Cardiac muscle cell (in vitro differentiated cells and primary cell): ENCODE data around the gene JMJD8. TPM values are rescaled to one million over a fixed set of nuclear protein-coding genes. Genes with fewer than 3 reads are reported as not detected.
A peak's percentile ranks its signal among the peaks of the same experiment; 100 is the strongest.

ENCODE experiments used
- DNase-seq, 2 donors: peaks; one replicate each; pipeline versions ENCODE4 v3.0.0 to v3.0.0-alpha.2; 2010 to 2017; ENCODE audit warnings: low read depth in 1 of 2, low spot score in 1 of 2
- H3K27ac ChIP-seq: fragments of 200-600 bp; sonication (generic); 2 replicates; pipeline ENCODE4 v1.5.1; 2016
- H3K27me3 ChIP-seq: fragments of 200-600 bp; sonication (generic); 2 replicates; pipeline ENCODE4 v1.6.0; 2016; ENCODE audit warnings: control low read depth
- H3K36me3 ChIP-seq: fragments of 200-600 bp; sonication (generic); 2 replicates; pipeline ENCODE4 v1.5.1; 2016; ENCODE audit warnings: control low read depth
- H3K4me1 ChIP-seq: fragments of 200-600 bp; sonication (generic); 2 replicates; pipeline ENCODE4 v1.8.1; 2017; ENCODE audit warnings: low read depth, mild to moderate bottlenecking, mixed run types
- H3K4me3 ChIP-seq: fragments of 200-600 bp; sonication (generic); 2 replicates; pipeline ENCODE4 v1.5.1; 2016; ENCODE audit warnings: mild to moderate bottlenecking
- H3K9me3 ChIP-seq: fragments of 200-600 bp; sonication (generic); 2 replicates; pipeline ENCODE4 v1.5.1; 2017; ENCODE audit warnings: low read depth, mild to moderate bottlenecking, control low read depth
- polyA plus RNA-seq: library from polyadenylated mRNA; unstranded; fragments of >200 nt; fragmentation: Nextera tagmentation; extraction: Ambion mirVana; gene quantifications from 2 replicates; pipeline ENCODE4 v1.2.1, GENCODE V29; 2016
- total RNA-seq: library from RNA; depleted of rRNA; stranded (reverse); fragments of >200 nt; gene quantifications from 2 replicates; pipeline ENCODE4 v1.2.3, GENCODE V29; 2016
- TF ChIP-seq, protein P1 (sequence below): IDR thresholded peaks from 2 replicates; pipeline ENCODE4 v1.5.1; 2012; ENCODE audit warnings: low read depth, mild to moderate bottlenecking, low read length

Gene JMJD8
- total and polyA plus RNA-seq, 2 experiments from 2014 or later = 105 to 118 TPM

GRCh38 chr16:700684-701584, 16.8 kb upstream of the JMJD8 start:
- no peaks in the 10 kb centered on the region for H3K4me1 ChIP-seq
- H3K27me3 ChIP-seq = peaks cover 99% of the 10 kb centered on the region
- no peak overlapping the region for H3K27ac ChIP-seq
- H3K4me3 ChIP-seq = no peak overlapping the region
- no peaks in the 10 kb centered on the region for H3K9me3 ChIP-seq
- TF ChIP-seq, protein P1, sequence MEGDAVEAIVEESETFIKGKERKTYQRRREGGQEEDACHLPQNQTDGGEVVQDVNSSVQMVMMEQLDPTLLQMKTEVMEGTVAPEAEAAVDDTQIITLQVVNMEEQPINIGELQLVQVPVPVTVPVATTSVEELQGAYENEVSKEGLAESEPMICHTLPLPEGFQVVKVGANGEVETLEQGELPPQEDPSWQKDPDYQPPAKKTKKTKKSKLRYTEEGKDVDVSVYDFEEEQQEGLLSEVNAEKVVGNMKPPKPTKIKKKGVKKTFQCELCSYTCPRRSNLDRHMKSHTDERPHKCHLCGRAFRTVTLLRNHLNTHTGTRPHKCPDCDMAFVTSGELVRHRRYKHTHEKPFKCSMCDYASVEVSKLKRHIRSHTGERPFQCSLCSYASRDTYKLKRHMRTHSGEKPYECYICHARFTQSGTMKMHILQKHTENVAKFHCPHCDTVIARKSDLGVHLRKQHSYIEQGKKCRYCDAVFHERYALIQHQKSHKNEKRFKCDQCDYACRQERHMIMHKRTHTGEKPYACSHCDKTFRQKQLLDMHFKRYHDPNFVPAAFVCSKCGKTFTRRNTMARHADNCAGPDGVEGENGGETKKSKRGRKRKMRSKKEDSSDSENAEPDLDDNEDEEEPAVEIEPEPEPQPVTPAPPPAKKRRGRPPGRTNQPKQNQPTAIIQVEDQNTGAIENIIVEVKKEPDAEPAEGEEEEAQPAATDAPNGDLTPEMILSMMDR = no peak
- H3K36me3 ChIP-seq = no peaks in the 10 kb centered on the region
- DNase-seq = peak in 1 of 2 donors; percentile 79

- H3K4me1 ChIP-seq = peaks cover 3% of the 10 kb centered on the region
- H3K9me3 ChIP-seq = no peaks in the 10 kb centered on the region
- H3K27ac ChIP-seq = no peak overlapping the region
- no peaks in the 10 kb centered on the region for H3K36me3 ChIP-seq
- TF ChIP-seq, protein P1 = no peak
- no peak for DNase-seq
- no peak overlapping the region for H3K4me3 ChIP-seq
- H3K27me3 ChIP-seq = peaks cover 100% of the 10 kb centered on the region
Observed at GRCh38 chr16:698911-699671, 15.0 kb upstream of the JMJD8 start.

GRCh38 chr16:695355-696089, 11.4 kb upstream of the JMJD8 start:
- Histone ChIP-seq H3K36me3 (no peaks in the 10 kb centered on the region), H3K9me3 (no peaks in the 10 kb centered on the region), H3K27me3 (peaks cover 96% of the 10 kb centered on the region), H3K4me3 (peak overlapping the region; percentile 12), H3K4me1 (peaks cover 3% of the 10 kb centered on the region), H3K27ac (no peak overlapping the region)
- DNase-seq = peak in 1 of 2 donors; percentile 28
- TF ChIP-seq, protein P1 = no peak

- Histone ChIP-seq H3K9me3 (no peaks in the 10 kb centered on the region), H3K4me3 (no peak overlapping the region), H3K36me3 (no peaks in the 10 kb centered on the region), H3K4me1 (peaks cover 3% of the 10 kb centered on the region), H3K27ac (no peak overlapping the region), H3K27me3 (peaks cover 90% of the 10 kb centered on the region)
- TF ChIP-seq, protein P1 = no peak
- no peak for DNase-seq
Observed at GRCh38 chr16:694863-695354, 10.8 kb upstream of the JMJD8 start.
